Stomach smooth muscle (tissue), 2 donors: ENCODE results near the gene RMI2.
A peak's percentile ranks its signal among the peaks of the same experiment; 100 is the strongest.
"Not testable (repeated sequence)": the region's sequence is repeated elsewhere in the genome, so short reads cannot be mapped to it uniquely, and the experiment has no call there.

Source experiments
- H3K27ac ChIP-seq: one replicate; pipeline ENCODE4 v1.7.0; 2013; ENCODE audit warnings: mild to moderate bottlenecking, low read length, inconsistent platforms
- H3K27me3 ChIP-seq, 2 donors: one replicate each; pipeline ENCODE4 v1.7.0; 2013; ENCODE audit warnings: low read length in 2 of 2; ENCODE audit not compliant: insufficient read depth in 2 of 2, control insufficient read depth in 1 of 2
- H3K36me3 ChIP-seq, 2 donors: one replicate each; pipeline ENCODE4 v1.7.0; 2013; ENCODE audit warnings: low read length in 2 of 2; ENCODE audit not compliant: control insufficient read depth in 2 of 2, insufficient read depth in 2 of 2
- H3K4me1 ChIP-seq: one replicate; pipeline ENCODE4 v1.7.0; 2013; ENCODE audit warnings: low read length; ENCODE audit not compliant: control insufficient read depth, insufficient read depth
- H3K4me3 ChIP-seq, 2 donors: one replicate each; pipeline ENCODE4 v1.7.0; 2013; ENCODE audit warnings: low read length in 2 of 2
- H3K9ac ChIP-seq, 2 donors: one replicate each; pipeline ENCODE4 v1.7.0; 2013; ENCODE audit warnings: low read length in 2 of 2, mild to moderate bottlenecking in 1 of 2
- H3K9me3 ChIP-seq, 2 donors: one replicate each; pipeline ENCODE4 v1.7.0; 2013; ENCODE audit warnings: low read length in 2 of 2; ENCODE audit not compliant: control insufficient read depth in 2 of 2
- donor health status: healthy.
- donor health status: Pancreatic carcinoma.

Gene RMI2

DNA sequence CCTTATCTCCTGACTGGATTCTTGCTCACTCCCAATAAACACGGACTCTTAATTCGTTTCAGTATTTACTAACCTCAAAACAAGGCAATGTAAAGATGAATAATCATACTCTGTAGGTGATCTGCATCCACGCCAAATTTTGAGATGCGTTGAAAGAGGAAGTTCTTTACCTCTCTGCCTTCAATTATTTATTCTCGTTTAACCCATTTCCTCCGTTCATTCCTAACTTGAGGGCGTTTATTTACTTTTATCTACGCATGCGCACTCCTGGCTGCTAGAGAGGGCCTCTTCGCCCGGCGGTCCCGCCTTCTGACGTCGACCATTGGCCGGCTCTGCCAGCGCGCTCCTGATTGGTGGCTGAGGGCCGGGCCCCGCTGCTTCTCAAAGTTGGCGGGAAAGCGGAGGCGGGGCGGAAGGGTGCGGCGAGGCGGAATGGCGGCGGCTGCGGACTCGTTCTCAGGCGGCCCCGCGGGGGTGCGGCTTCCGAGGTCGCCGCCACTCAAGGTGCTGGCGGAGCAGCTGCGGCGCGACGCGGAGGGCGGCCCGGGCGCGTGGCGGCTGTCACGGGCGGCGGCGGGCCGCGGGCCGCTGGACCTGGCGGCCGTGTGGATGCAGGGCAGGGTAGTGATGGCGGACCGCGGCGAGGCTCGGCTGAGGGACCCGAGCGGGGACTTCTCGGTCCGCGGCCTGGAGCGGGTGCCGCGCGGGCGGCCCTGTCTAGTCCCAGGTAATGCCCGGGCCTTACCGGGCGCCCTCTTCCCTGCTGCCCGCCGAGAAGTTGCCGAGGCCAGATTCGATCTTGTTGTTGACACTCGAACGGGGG lies at the start of gene RMI2:
TSS of gene RMI2 (plus strand) at position 420 of the 823 bp plus-strand sequence. CDS start at position 433, 13 bp downstream.
- Histone ChIP-seq H3K36me3 (no peaks in the 10 kb centered on the region), H3K9ac (peak within 1 kb of the TSS in 1 of 2 donors; percentile 53)

DNA sequence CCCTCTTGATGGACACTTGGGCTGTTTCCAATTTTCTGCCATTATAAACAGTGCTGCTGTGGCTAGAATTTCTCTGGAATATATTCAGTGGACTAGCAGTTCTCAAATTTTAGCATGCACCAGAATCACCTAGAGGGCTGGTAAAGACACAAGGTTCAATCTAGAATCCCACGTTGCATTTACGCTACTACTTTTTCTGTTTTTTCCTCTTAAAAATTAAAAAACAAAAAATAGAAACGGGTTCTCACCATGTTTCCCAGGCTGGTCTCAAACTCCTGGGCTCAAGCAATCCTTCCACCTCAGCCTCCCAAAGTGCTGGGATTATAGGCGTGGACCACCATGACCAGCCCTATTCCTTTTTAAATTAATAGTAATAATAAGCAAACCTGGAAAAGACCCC lies 49.6 kb upstream of the RMI2 start:
- Histone ChIP-seq H3K27ac (no peak overlapping the region), H3K4me3 (no peak overlapping the region), H3K36me3 (no peaks in the 10 kb centered on the region), H3K9me3 (no peaks in the 10 kb centered on the region), H3K27me3 (no peaks in the 10 kb centered on the region), H3K9ac (no peak overlapping the region), H3K4me1 (peaks cover 12% of the 10 kb centered on the region)

More for the DNA sequence above, at the start of gene RMI2:
- Histone ChIP-seq H3K27ac (no peak within 1 kb of the TSS), H3K4me3 (peak within 1 kb of the TSS; percentile 68 to 88), H3K9me3 (no peaks in the 10 kb centered on the region), H3K27me3 (no peaks in the 10 kb centered on the region), H3K4me1 (peaks cover 23% of the 10 kb centered on the region)

DNA sequence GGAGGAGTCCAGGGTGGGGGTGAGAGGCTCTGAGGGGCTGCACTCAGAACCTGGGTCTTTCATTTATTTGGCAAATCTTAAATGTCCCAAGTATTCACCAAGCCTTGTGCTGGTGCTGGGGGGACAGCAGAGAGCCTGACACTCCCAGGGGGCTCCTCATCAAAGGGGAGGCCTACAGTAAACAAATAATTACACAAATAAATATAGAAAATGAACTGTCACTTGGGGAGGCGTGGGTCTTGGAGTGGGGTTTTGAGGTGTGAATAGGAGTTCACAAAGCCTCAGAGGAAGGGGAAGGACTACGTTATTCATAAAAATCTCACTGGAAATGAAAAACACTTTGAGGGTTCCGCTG lies 48.9 kb upstream of the RMI2 start:
- Histone ChIP-seq H3K9me3 (no peaks in the 10 kb centered on the region), H3K27ac (no peak overlapping the region), H3K9ac (no peak overlapping the region), H3K4me1 (peaks cover 12% of the 10 kb centered on the region), H3K36me3 (no peaks in the 10 kb centered on the region), H3K27me3 (no peaks in the 10 kb centered on the region), H3K4me3 (no peak overlapping the region)

DNA sequence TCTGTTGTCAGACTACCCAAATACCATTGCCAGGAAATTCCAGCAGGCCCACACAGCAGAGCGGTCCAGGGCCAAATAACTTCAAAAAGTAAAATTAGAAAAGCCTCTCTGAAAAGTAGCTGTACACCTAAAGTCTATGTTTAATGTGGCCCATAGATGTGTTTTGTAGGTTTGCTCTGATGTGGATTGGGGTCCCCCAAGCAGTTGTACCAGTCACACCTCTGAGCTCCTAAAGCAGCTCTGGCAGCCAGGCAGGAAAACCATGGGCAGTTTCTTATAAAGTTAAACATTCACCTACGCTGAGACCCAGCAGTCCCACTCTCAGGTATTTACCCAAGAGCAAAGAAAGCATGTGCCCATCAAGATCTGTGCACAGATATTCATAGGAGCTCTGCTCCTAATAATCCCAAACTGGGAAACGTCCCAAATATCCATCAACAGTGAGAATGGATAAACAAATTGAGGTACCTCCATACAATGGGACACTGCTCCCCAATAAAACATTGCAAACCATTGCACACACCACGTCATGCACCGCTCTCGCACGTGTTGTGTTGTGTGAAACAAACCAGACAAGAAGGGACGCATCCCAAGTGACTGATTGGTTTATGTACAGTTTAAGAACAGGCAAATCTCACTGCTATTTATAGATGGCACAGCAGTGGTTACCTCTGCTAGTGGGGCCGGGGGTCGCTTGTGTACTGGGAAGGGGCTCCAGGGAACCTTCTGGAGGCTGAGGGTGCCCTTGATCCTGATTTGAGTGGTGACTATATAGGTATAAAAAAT lies 48.4 kb upstream of the RMI2 start:
- peak overlapping the region; percentile 4 to 64 for H3K4me3 ChIP-seq

DNA sequence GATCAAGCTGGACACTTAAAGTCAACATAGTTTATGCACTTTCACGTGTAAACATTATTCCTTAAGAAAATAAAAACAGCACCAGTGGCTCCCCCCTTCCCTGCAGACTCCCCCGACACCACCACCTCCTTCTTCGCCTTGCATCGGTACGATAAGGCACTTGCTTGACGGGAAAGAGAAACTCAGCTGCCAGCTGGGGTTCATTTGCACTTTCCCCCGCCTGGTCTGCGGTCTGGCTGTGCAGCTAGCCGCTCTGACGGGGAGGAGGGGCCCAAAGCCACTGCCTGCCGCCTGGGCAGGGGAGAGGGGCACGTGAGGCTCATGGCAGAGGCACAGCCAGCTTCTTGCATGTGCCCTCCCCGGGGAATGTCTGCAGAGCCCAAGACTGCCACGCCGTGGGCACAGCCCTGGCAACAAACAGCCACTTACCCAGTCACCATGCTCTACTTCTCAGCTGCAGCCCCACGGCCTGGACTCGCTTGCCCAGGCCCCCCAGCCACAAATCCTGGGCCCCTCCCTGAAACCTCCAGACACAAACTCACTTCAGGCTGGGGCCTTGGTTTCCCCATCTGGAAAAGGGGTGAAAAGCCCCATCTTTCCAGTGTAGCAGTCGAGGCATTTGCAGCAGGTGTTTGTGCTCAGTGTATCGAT lies 47.6 kb upstream of the RMI2 start:
- no peaks in the 10 kb centered on the region for H3K9me3 ChIP-seq
- H3K27me3 ChIP-seq = no peaks in the 10 kb centered on the region
- H3K4me3 ChIP-seq = peak overlapping the region; percentile 4 to 64
- H3K4me1 ChIP-seq = peaks cover 12% of the 10 kb centered on the region
- H3K36me3 ChIP-seq = no peaks in the 10 kb centered on the region
- H3K27ac ChIP-seq = no peak overlapping the region
- no peak overlapping the region for H3K9ac ChIP-seq

More for the DNA sequence above, 48.4 kb upstream of the RMI2 start:
- Histone ChIP-seq H3K9me3 (no peaks in the 10 kb centered on the region), H3K9ac (no peak overlapping the region), H3K27ac (no peak overlapping the region), H3K36me3 (no peaks in the 10 kb centered on the region), H3K27me3 (no peaks in the 10 kb centered on the region), H3K4me1 (peaks cover 12% of the 10 kb centered on the region)

DNA sequence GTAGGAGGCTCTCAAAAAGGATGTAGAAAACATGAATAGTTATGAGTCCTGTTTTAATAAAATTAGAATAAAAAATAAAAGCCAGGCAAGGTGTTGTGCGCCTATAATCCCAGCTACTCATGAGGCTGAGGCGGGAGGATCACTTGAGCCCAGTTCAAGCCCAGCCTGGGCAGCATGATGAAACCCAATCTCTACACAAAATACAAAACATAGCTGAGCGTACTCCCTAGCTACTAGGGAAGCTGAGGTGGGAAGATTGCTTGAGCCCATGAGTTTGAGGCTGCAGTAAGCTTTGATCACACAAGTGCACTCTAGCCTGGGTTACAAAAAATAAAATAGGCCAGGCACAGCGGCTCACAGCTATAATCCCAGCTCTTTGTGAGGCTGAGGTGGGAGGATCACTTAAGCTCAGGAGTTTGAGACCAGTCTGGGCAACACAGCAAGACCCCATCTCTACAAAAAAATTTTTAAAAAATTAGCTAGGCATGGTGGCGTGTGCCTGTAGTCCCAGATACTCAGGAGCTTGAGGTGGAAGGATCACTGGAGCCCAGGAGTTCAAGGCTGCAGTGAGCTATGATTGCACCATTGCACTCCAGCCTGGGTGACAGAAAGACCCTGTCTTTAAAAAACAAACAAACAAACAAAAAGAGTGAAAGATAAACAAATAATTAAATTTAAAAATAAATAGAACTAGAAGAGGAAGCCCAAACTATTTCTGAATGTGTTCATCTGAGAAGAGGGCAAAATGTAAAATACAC lies 46.9 kb upstream of the RMI2 start:
- Histone ChIP-seq H3K27me3 (no peaks in the 10 kb centered on the region), H3K9ac (no peak overlapping the region), H3K27ac (no peak overlapping the region), H3K36me3 (no peaks in the 10 kb centered on the region), H3K4me1 (peaks cover 12% of the 10 kb centered on the region), H3K4me3 (no peak overlapping the region), H3K9me3 (no peaks in the 10 kb centered on the region)

DNA sequence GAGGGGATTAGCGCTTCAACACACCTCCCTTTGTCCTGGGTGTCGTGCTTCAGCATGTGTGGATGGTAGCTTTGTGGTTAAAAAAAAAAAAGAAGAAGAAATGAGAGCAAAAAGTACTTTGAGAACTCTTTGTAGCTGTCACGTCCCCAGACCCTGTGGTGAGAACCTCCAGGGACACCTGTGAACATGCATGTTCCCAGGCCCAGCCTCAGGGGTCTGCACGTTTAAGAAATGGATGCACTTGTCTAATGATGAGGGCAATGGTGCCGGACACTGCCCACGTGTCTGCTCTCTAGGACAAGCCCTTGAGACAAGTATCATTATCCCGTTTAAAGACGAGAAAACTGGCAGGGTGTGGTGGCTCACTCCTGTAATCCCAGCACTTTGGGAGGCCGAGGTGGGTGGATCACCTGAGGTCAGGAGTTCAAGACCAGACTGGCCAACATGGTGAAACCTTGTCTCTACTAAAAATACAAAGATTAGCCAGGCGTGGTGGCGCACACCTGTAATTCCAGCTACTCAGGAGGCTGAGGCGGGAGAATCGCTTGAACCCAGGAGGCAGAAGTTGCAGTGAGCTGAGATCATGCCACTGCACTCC lies 46.2 kb upstream of the RMI2 start:
- H3K27ac ChIP-seq, H3K4me3 ChIP-seq, H3K9ac ChIP-seq, H3K27me3 ChIP-seq, H3K36me3 ChIP-seq, H3K9me3 ChIP-seq: not testable (repeated sequence)
- peaks cover 12% of the 10 kb centered on the region for H3K4me1 ChIP-seq

DNA sequence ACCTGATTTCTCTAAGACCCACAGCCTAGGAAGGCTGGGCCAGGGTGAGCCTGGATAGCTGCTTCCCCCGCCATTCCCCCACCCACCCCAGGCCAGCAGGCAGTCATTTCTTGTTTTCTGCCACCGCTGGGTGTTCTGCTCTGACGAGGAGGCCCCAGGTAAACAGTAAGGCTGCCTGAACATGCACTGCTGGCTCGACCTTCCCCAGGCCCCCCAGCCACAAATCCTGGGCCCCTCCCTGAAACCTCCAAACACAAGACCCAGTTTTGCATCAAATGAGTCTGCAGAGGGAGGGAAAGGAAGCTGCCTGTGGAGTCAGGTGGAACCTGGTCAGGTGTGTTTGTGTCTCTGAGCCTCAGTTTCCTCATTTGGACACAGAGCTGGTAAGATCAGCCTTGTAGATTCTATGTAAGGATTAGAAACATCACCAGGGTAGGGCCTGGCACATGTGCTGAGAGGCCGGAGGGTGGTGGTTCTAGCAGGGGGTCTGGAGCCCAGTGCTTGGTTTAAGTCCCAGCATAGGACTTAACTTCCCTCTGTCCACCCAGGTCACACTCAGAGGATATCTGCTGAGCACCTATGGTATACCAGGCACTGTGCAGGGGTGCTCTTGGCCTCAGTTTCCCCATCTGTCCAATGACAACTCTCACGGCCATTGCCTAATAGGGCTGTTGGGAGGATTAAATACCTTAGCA lies 45.2 kb upstream of the RMI2 start:
- Histone ChIP-seq H3K27ac (no peak overlapping the region), H3K27me3 (no peaks in the 10 kb centered on the region), H3K4me1 (peaks cover 12% of the 10 kb centered on the region), H3K4me3 (no peak overlapping the region), H3K9ac (no peak overlapping the region), H3K36me3 (no peaks in the 10 kb centered on the region), H3K9me3 (no peaks in the 10 kb centered on the region)

DNA sequence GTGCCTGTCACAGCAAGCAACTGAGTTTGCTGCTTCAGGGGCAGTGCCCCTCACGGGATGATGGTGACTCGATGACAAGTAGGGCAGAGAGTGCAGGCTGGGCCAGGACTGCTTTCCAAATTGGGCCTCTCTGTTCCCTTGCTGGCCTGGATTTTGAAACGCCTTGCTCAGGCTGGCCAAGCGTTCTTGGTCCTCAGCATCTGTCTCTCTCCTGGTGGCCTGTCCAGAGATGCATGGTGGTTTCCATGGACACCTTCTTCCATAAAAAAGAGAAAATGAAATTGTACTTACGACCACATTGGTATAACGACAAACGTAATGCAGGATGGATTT lies 44.7 kb upstream of the RMI2 start:
- H3K4me3 ChIP-seq = no peak overlapping the region
- H3K27me3 ChIP-seq = no peaks in the 10 kb centered on the region
- no peak overlapping the region for H3K27ac ChIP-seq
- H3K9me3 ChIP-seq = no peaks in the 10 kb centered on the region
- no peaks in the 10 kb centered on the region for H3K36me3 ChIP-seq
- peaks cover 12% of the 10 kb centered on the region for H3K4me1 ChIP-seq
- no peak overlapping the region for H3K9ac ChIP-seq
